DND-41 (cell line): Measurements from ENCODE around the gene ETNK2.

Source experiments
- EZH2 ChIP-seq: IDR thresholded peaks from 3 replicates; pipeline ENCODE4 v1.6.1; 2012; ENCODE audit warnings: borderline replicate concordance, low read depth, mild to moderate bottlenecking, moderate library complexity, low read length, inconsistent platforms; ENCODE audit not compliant: severe bottlenecking
- TF ChIP-seq, protein P1 (sequence below): IDR thresholded peaks from 2 replicates; pipeline ENCODE4 v1.5.1; 2012; ENCODE audit warnings: borderline replicate concordance, low read length, moderate library complexity, mild to moderate bottlenecking; ENCODE audit not compliant: poor library complexity, severe bottlenecking; ENCODE audit errors: extremely low read depth

DNA sequence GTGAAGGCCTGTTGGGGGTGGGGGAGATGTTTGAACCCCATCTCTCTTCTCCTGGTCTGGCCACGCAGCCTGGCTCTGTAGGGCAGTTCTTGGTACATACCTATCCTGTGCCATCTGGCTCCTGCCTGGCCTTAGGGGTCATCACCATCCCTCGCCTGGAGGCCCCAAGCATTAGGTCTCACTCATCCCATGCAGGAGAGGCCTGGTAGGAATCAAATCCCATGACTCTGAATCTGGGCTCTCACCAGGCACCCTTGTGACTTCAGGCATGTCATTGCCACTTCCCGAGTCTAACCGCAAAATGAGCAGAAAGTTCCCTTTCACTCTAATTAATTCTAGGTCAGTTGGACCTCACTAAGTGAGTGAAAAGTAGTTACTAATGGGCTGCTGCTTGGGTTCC is 37.2 kb downstream of the ETNK2 start:
- TF ChIP-seq, protein P1, sequence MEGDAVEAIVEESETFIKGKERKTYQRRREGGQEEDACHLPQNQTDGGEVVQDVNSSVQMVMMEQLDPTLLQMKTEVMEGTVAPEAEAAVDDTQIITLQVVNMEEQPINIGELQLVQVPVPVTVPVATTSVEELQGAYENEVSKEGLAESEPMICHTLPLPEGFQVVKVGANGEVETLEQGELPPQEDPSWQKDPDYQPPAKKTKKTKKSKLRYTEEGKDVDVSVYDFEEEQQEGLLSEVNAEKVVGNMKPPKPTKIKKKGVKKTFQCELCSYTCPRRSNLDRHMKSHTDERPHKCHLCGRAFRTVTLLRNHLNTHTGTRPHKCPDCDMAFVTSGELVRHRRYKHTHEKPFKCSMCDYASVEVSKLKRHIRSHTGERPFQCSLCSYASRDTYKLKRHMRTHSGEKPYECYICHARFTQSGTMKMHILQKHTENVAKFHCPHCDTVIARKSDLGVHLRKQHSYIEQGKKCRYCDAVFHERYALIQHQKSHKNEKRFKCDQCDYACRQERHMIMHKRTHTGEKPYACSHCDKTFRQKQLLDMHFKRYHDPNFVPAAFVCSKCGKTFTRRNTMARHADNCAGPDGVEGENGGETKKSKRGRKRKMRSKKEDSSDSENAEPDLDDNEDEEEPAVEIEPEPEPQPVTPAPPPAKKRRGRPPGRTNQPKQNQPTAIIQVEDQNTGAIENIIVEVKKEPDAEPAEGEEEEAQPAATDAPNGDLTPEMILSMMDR = no peak
- no peak for TF ChIP-seq EZH2
